Body of pancreas (tissue), 4 donors: ENCODE measurements around the gene ZFHX3.

Experiments used
- POLR2A ChIP-seq, 3 donors: fragments of 450-650 bp; IDR thresholded peaks; one replicate each; pipeline ENCODE4 v1.6.1; 2016; ENCODE audit warnings: antibody characterized with exemption in 3 of 3, mild to moderate bottlenecking in 2 of 3
- TF ChIP-seq, protein P1 (sequence below), 7 experiments: fragments of 450-650 bp in 4 of 7; fragments of 200-600 bp in 3 of 7; sonication (generic) in 3 of 7; IDR thresholded peaks; one replicate each; pipeline ENCODE4 v1.5.1; 2016 to 2019; ENCODE audit warnings: antibody characterized with exemption in 7 of 7

DNA sequence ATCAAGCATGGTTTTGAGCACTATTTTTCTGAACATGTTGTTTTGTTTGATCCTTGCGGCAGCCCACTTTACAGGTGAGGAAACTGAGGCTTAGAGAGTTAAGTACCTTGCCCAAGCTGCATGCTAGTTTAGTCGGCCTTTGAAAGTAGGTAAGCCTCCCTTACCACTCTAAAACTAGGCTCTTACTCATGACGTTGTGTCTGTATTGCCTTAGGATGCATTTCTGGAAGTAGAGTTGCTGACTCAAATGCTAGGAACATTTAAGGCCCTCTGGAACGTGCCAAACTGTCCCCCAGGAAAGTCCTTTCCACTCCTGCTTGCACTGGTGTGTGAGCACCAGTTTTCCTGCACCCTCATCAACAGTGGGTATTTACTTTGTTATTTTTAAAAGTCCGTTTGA is 76.6 kb downstream of the ZFHX3 start:
- TF ChIP-seq, protein P1, sequence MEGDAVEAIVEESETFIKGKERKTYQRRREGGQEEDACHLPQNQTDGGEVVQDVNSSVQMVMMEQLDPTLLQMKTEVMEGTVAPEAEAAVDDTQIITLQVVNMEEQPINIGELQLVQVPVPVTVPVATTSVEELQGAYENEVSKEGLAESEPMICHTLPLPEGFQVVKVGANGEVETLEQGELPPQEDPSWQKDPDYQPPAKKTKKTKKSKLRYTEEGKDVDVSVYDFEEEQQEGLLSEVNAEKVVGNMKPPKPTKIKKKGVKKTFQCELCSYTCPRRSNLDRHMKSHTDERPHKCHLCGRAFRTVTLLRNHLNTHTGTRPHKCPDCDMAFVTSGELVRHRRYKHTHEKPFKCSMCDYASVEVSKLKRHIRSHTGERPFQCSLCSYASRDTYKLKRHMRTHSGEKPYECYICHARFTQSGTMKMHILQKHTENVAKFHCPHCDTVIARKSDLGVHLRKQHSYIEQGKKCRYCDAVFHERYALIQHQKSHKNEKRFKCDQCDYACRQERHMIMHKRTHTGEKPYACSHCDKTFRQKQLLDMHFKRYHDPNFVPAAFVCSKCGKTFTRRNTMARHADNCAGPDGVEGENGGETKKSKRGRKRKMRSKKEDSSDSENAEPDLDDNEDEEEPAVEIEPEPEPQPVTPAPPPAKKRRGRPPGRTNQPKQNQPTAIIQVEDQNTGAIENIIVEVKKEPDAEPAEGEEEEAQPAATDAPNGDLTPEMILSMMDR (IDR thresholded peaks at IDR 0.05), result no peak
- no peak for TF ChIP-seq POLR2A (IDR thresholded peaks at IDR 0.05)
